ENCODE data around the gene PDAP1. TPM values are rescaled to one million over a fixed set of nuclear protein-coding genes. Genes with fewer than 3 reads are reported as not detected.
"Not testable (repeated sequence)": the region's sequence is repeated elsewhere in the genome, so short reads cannot be mapped to it uniquely, and the experiment has no call there.

The PDAP1 gene
- total RNA-seq, 2 donors from 2014 or later: 38.5 to 42.7 TPM

DNA sequence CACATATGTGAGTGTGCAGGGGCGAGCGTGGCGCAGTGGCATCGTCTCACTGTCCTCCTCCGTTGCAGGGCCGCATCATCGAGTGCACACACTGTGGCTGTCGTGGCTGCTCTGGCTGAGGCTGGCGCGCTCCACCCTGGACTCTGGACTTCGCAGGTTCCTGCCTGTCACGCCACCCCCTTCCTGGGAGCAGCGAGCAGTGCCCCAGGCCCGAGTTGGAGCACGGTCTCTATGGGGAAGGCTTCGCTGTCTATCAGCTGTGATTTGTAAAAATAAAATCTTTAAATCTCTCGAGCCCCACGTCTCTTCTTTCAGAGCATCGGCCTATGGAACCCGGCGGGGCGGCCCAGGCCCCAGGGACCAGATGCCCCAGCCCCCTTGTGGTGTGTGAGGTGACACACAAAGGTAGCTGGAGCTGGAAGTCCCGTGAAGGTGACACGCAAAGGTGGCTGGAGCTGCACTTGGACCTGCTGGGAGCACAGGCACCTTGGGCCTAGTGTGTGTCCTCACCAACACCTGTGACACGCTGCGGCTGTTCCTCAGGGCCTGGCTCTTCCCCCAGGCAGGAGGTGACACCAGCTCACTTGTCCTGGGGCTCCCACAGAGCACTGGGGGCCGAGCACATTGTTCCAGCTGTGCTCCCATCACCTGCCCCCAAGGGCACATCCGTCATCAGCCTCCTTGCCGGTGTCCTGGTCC, 11.1 kb upstream of the PDAP1 start:
- peak; percentile 15 for ATAC-seq
- peaks cover 8% of the 10 kb centered on the region for H3K4me1 Mint-ChIP-seq
- H3K4me3 Mint-ChIP-seq: no peak overlapping the region
- H3K36me3 Mint-ChIP-seq (ENCODE audit: low read depth): peaks cover 9% of the 10 kb centered on the region
- peak overlapping the region; percentile 79 for H3K27ac Mint-ChIP-seq
- no peak for DNase-seq
- no peaks in the 10 kb centered on the region for H3K27me3 Mint-ChIP-seq
- H3K9me3 ChIP-seq (ENCODE audit: control insufficient read depth, low read length, poor library complexity, severe bottlenecking): no peaks in the 10 kb centered on the region

DNA sequence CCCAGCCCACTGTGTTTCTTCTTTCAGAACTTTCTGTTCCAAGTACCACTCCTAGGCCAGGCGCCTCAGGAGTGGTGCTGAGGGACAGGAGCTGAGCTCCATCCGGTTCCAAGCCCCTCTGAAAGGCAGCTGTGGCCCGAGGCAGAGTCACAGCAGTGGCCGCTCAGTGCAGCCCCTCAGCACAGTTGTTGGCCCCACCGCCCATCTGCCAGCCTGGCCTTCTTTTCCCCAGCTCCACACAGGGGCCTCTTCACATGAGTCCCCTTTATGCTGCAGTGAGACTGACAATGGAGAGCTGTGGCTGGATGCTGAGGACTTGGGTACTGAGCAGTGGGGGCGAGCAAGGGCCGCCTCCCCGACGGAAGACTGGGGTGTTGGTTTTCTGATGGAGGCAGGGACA, 9.9 kb upstream of the PDAP1 start:
- Mint-ChIP-seq H3K27me3 (no peaks in the 10 kb centered on the region), H3K27ac (peak overlapping the region; percentile 14), H3K4me1 (peaks cover 8% of the 10 kb centered on the region), H3K36me3 (ENCODE audit: low read depth) (peaks cover 9% of the 10 kb centered on the region), H3K4me3 (no peak overlapping the region)
- H3K9me3 ChIP-seq (ENCODE audit: control insufficient read depth, low read length, poor library complexity, severe bottlenecking): no peaks in the 10 kb centered on the region
- no peak for ATAC-seq
- DNase-seq: no peak

DNA sequence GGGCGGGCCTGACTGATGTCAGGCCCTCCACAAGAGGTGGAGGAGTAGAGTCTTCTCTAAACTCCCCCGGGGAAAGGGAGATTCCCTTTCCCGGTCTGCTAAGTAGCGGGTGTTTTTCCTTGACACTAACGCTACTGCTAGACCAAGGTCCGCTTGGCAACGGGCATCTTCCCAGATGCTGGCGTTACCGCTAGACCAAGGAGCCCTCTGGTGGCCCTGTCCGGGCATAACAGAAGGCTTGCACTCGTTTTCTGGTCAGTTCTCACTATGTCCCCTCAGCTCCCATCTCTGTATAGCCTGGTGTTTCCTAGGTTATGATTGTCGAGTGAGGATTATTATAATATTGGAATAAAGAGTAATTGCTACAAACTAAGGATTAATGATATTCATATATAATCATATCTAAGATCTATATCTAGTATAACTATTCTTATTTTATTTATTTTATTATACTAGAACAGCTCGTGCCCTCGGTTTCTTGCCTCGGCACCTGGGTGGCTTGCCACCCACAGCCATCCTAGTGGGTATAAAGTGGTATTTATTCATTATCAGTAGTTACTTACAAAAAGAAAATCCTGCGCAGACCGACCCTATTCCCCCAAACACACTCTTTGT, 7.2 kb upstream of the PDAP1 start:
- not testable (repeated sequence) for H3K36me3 Mint-ChIP-seq (ENCODE audit: low read depth); DNase-seq; ATAC-seq; H3K4me3 Mint-ChIP-seq; H3K27me3 Mint-ChIP-seq; H3K9me3 ChIP-seq (ENCODE audit: control insufficient read depth, low read length, poor library complexity, severe bottlenecking)
- H3K4me1 Mint-ChIP-seq: peaks cover 15% of the 10 kb centered on the region
- H3K27ac Mint-ChIP-seq: peak overlapping the region; percentile 41

DNA sequence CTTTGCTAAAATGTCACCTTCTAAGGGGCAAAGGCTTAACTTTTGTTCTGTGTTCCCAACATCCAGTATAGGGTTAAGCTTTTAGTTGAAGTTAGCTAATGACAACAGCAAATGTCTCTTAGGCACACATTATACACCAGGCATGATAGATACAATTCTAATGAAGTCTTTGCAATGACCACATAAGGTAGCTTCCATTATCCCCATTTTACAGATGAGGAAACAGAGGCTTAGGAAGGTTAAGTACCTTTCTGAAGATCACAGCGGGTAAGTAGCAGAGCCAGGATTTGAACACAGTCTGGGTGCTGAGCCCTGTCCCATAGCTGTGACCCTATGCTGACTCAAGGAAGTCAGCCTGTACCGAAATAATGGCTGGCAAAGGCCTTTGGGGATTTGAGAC, 2.2 kb upstream of the PDAP1 start:
- ATAC-seq: no peak
- peaks cover 44% of the 10 kb centered on the region for H3K4me1 Mint-ChIP-seq

DNA sequence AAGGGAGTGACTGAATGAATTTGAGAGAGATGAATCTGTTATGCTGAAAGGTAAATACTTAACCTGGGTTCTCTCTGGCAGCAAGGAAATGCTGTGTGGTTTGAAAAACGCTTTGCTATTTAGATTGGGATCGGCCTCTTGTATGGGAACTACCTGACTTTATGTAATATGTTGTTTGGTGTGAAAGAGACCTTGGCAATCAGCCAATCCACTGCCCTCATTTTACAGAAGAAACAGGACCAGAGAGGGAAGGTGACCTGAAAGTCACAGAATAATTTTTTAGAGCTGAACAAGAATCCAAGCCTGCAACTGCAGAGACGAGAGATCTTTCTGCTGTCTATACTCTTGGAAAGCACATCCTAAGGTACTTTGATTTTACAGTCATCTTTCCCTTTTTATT, 1.4 kb upstream of the PDAP1 start:
- DNase-seq (no peak), ATAC-seq (no peak)
- peaks cover 5% of the 10 kb centered on the region for H3K36me3 Mint-ChIP-seq (ENCODE audit: low read depth)
- peak overlapping the region; percentile 100 for H3K4me3 Mint-ChIP-seq
- H3K27me3 Mint-ChIP-seq: no peaks in the 10 kb centered on the region
- H3K4me1 Mint-ChIP-seq: peaks cover 39% of the 10 kb centered on the region
- peak overlapping the region; percentile 99 for H3K27ac Mint-ChIP-seq
- no peaks in the 10 kb centered on the region for H3K9me3 ChIP-seq (ENCODE audit: control insufficient read depth, low read length, poor library complexity, severe bottlenecking)

More for the DNA sequence above, 2.2 kb upstream of the PDAP1 start:
- Mint-ChIP-seq H3K27ac (peak overlapping the region; percentile 99), H3K4me3 (peak overlapping the region; percentile 100), H3K27me3 (no peaks in the 10 kb centered on the region), H3K36me3 (ENCODE audit: low read depth) (peaks cover 9% of the 10 kb centered on the region)
- H3K9me3 ChIP-seq (ENCODE audit: control insufficient read depth, low read length, poor library complexity, severe bottlenecking): no peaks in the 10 kb centered on the region
- no peak for DNase-seq

DNA sequence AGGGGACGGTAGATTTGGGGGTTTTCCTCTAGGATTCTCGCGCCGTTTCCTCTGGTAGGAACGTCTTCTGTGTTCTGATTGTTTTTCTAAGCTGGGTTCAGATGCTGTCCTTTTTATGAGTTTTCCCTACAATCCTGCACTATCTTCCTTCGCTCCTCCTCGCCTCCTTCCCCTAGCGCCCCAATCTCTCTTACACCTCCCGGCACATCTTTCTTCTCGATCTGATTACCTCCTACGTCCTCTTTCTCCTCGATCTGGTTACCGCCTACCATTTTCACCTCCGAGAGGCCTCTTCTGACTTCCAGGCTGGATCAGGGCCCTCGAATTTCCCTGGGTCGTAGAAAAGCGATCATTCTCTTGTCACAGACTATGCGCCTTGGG, 785 bp upstream of the PDAP1 start:
- Mint-ChIP-seq H3K27me3 (no peaks in the 10 kb centered on the region), H3K27ac (peak overlapping the region; percentile 99), H3K36me3 (ENCODE audit: low read depth) (peaks cover 6% of the 10 kb centered on the region), H3K4me3 (peak overlapping the region; percentile 100), H3K4me1 (peaks cover 39% of the 10 kb centered on the region)
- DNase-seq (no peak), ATAC-seq (peak; percentile 15)
- no peaks in the 10 kb centered on the region for H3K9me3 ChIP-seq (ENCODE audit: control insufficient read depth, low read length, poor library complexity, severe bottlenecking)

DNA sequence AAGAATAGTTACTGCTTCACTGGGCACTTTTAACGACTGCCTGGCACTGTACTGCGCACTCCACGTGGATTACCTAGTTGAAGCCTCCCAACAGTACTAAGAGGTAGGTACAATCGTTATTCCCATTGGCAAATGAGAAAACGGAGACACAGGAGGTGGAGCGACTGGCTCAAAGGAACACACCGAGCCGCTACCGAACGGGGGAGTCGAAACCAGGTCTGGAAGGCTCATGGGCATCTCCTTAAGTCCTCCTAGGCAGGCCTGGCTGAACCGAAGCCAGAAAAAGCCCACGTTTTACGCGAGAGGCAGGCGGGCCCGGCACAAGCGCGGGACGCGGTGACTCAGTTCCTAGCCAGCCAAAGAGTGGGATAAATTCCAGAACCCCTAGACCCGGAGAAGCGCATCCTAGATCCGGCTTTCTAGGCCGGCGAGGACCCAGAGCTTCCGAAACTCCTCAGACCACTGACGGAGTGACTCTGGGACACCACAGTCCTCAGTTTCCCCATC, 472 bp downstream of the PDAP1 start:
- no peaks in the 10 kb centered on the region for H3K9me3 ChIP-seq (ENCODE audit: control insufficient read depth, low read length, poor library complexity, severe bottlenecking)
- no peak for ATAC-seq
- peak overlapping the region; percentile 99 for H3K27ac Mint-ChIP-seq
- H3K27me3 Mint-ChIP-seq: no peaks in the 10 kb centered on the region
- DNase-seq: no peak
- peaks cover 42% of the 10 kb centered on the region for H3K4me1 Mint-ChIP-seq
- H3K4me3 Mint-ChIP-seq: peak overlapping the region; percentile 100
- peaks cover 12% of the 10 kb centered on the region for H3K36me3 Mint-ChIP-seq (ENCODE audit: low read depth)

DNA sequence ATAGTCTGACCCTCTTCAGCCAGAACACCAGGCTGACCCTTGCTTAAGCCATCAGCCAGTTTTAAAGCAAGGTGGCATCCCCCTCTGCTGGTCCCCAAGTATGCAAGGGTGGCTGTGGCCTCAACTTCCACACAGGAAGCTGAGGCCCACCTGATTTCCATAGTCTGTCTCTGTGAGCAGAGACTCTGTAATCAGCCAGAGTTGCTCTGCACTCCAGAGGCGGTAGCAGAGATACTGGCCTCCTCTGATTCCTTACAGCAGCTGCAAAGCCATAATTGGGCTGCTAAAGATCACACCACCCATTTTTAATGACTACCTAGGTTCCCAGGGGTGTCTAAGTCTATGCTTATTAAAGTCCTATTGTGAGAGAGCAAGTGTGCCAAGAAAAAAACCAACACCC, 1.8 kb downstream of the PDAP1 start:
- H3K9me3 ChIP-seq (ENCODE audit: control insufficient read depth, low read length, poor library complexity, severe bottlenecking): no peaks in the 10 kb centered on the region
- peaks cover 14% of the 10 kb centered on the region for H3K36me3 Mint-ChIP-seq (ENCODE audit: low read depth)

DNA sequence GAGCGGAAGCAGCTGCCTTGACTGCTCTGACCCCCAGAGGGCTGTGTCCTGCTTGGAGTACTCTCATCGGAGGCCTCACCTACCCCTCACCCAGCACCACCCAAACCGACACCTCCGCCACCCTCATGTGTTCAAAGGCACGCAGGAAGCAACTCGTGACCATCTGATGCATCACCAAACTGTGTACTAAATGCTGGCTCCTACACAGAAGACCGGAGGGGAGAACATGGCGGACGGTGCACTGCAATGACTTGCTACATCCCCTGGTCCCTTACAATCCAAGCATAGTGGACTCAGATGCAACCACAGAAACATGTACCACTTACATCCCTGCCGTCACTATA, 3.4 kb downstream of the PDAP1 start:
- Mint-ChIP-seq H3K4me1 (peaks cover 39% of the 10 kb centered on the region), H3K27ac (no peak overlapping the region), H3K36me3 (ENCODE audit: low read depth) (peaks cover 11% of the 10 kb centered on the region), H3K4me3 (no peak overlapping the region), H3K27me3 (no peaks in the 10 kb centered on the region)
- no peak for ATAC-seq
- DNase-seq: no peak
- H3K9me3 ChIP-seq (ENCODE audit: control insufficient read depth, low read length, poor library complexity, severe bottlenecking): no peaks in the 10 kb centered on the region

More for the DNA sequence above, 1.8 kb downstream of the PDAP1 start:
- H3K4me3 Mint-ChIP-seq: peak overlapping the region; percentile 100
- DNase-seq: no peak
- H3K4me1 Mint-ChIP-seq: peaks cover 44% of the 10 kb centered on the region
- ATAC-seq: no peak
- peak overlapping the region; percentile 99 for H3K27ac Mint-ChIP-seq
- no peaks in the 10 kb centered on the region for H3K27me3 Mint-ChIP-seq

DNA sequence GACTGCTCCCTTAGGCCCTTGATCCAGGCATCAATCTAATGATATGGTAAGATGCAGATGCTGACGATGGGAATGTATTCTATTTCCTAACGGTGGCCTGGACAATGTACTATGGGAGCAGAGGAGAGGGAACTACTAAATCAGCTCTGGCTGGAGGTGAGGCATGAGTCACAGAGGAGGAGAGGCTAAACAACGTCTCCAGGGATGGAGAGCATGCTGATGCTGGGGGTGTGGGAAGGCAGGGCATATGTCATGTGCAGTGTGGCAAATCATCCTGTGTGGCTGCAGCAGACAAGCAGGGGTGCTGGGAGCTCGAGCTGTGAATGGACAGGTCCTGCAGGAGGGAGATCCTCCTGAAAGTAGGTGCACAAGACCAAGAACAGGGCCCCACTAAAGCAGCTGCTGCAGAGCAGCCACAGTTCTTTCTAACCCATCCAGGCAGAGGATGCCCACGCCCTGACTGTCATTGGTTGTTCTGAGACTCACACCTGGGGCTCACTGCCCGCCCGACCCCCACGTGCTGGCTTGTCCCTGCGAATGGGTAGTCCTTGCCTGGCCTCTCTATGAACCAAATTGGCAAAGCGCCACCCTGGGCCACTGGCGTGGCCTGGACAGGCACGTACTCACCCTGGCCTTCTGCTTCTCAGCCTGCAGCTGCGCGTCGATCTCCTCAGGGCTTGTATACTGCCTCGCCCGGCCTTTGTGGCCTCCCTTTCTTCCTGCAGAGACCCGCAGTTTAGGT, 4.0 kb downstream of the PDAP1 start:
- Mint-ChIP-seq H3K4me3 (no peak overlapping the region), H3K36me3 (ENCODE audit: low read depth) (peaks cover 11% of the 10 kb centered on the region), H3K4me1 (peaks cover 34% of the 10 kb centered on the region), H3K27me3 (no peaks in the 10 kb centered on the region), H3K27ac (peak overlapping the region; percentile 65)
- ATAC-seq: no peak
- no peak for DNase-seq
- H3K9me3 ChIP-seq (ENCODE audit: control insufficient read depth, low read length, poor library complexity, severe bottlenecking): no peaks in the 10 kb centered on the region

DNA sequence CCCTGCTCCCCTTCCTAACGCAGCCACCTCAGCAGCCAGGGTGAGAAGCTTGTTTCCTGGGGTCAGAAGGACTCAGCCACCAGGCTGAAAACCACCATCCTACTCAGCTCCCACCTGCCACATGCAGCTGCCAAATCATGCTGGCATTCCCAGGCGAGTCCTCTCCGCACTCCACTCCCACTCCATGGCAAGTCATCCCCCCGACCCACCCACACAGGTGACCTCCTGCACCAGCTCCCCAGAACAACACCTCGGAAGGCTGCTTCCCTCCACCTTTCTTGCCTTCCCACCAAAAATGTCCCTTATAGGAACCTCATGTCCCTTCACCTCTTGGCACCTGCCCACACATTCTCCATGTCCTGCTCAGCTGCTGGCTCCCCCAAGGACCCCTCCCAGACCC, 4.6 kb downstream of the PDAP1 start:
- peaks cover 32% of the 10 kb centered on the region for H3K4me1 Mint-ChIP-seq
- H3K27ac Mint-ChIP-seq: peak overlapping the region; percentile 65
- no peaks in the 10 kb centered on the region for H3K9me3 ChIP-seq (ENCODE audit: control insufficient read depth, low read length, poor library complexity, severe bottlenecking)
- H3K36me3 Mint-ChIP-seq (ENCODE audit: low read depth): peaks cover 8% of the 10 kb centered on the region
- no peak for ATAC-seq
- no peak overlapping the region for H3K4me3 Mint-ChIP-seq
- no peak for DNase-seq
- no peaks in the 10 kb centered on the region for H3K27me3 Mint-ChIP-seq

DNA sequence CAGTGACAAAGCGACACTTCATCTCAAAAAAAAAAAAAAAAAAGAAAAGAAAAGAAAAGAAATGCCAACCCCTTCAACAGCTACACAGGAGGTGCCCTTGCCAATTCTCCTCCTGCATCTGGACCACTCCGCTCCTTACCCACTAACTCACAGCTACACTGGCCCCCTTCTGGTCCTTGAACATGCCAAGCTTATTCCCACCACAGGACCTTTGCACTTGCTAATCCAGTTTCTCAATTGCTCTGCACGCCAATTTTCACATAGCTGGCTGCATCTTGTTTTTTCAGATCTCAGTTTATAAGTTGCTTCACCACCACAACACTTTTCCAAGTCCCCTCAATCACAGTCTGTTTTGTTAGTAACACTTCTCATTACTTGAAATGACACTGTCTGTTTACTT, 5.5 kb downstream of the PDAP1 start:
- H3K27ac Mint-ChIP-seq: peak overlapping the region; percentile 65
- H3K27me3 Mint-ChIP-seq: no peaks in the 10 kb centered on the region
- no peak overlapping the region for H3K4me3 Mint-ChIP-seq
- DNase-seq: no peak
- ATAC-seq: no peak
- no peaks in the 10 kb centered on the region for H3K9me3 ChIP-seq (ENCODE audit: control insufficient read depth, low read length, poor library complexity, severe bottlenecking)
- peaks cover 33% of the 10 kb centered on the region for H3K4me1 Mint-ChIP-seq
- H3K36me3 Mint-ChIP-seq (ENCODE audit: low read depth): peaks cover 9% of the 10 kb centered on the region

DNA sequence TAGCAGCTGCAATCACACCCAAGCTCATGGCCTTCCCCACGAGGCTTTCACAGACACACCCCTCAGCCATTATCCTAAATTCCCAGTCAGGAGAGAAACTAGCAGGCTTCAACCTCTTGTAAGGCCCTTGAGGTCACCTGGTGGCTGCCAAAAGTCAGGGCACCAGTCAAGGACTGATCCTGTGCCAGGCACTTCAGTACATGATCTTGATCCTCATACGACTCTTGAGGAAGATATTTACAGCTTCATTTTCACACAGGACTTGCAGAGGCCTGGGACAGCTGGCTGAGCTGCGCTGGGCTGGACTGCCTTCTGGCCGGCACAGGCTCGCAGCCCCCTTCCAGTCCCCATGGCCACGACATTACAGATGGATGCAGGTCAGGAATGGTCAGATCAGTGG, 8.8 kb downstream of the PDAP1 start:
- H3K27me3 Mint-ChIP-seq: no peaks in the 10 kb centered on the region
- H3K4me1 Mint-ChIP-seq: peaks cover 27% of the 10 kb centered on the region
- H3K27ac Mint-ChIP-seq: peak overlapping the region; percentile 85
- no peak overlapping the region for H3K4me3 Mint-ChIP-seq
- peaks cover 11% of the 10 kb centered on the region for H3K36me3 Mint-ChIP-seq (ENCODE audit: low read depth)
- ATAC-seq (no peak), DNase-seq (no peak)
- no peaks in the 10 kb centered on the region for H3K9me3 ChIP-seq (ENCODE audit: control insufficient read depth, low read length, poor library complexity, severe bottlenecking)

Data from T-helper 17 cell (primary cell).